Measurements from ENCODE around the gene TOP3B. TPM values are rescaled to one million over a fixed set of nuclear protein-coding genes. Genes with fewer than 3 reads are reported as not detected.

TOP3B gene
- total RNA-seq, 1 experiment from 2014 or later: 68.6 TPM

GRCh38 chr22:21964918-21965484 is 17.6 kb downstream of the TOP3B start:
- CTCF ChIA-PET: interaction anchor here (2.1 kb wide), 1 partner anchor 12 kb away, joined by 8 read pairs; the partner anchor contains the start of gene PPM1F

GRCh38 chr22:21964234-21964633 is 18.4 kb downstream of the TOP3B start:
- Mint-ChIP-seq H3K27me3 (ENCODE audit: low read depth) (no peaks in the 10 kb centered on the region), H3K36me3 (peaks cover 61% of the 10 kb centered on the region), H3K4me3 (no peak overlapping the region), H3K27ac (no peak overlapping the region), H3K9me3 (no peaks in the 10 kb centered on the region), H3K4me1 (no peaks in the 10 kb centered on the region)
- ATAC-seq (no peak), DNase-seq (ENCODE audit: low spot score) (no peak)
- ChIA-PET POLR2A (no interaction called here), CTCF (no interaction called here)
- no peak for TF ChIP-seq ATF2 (CRISPR knock-in tag; IDR thresholded peaks at IDR 0.05; ENCODE audit: borderline replicate concordance, low read depth)
- TF ChIP-seq NFATC4 (CRISPR knock-in tag; IDR thresholded peaks at IDR 0.05): no peak
- no peak for TF ChIP-seq ERG (CRISPR knock-in tag; IDR thresholded peaks at IDR 0.05)
- TF ChIP-seq HMGXB4 (CRISPR knock-in tag; IDR thresholded peaks at IDR 0.05): no peak
- TF ChIP-seq NR3C1 (CRISPR knock-in tag; conservative IDR thresholded peaks at IDR 0.05; ENCODE audit: low read depth): no peak
- no peak for TF ChIP-seq CREB1 (CRISPR knock-in tag; IDR thresholded peaks at IDR 0.05)
- TF ChIP-seq ZNF396 (CRISPR knock-in tag; IDR thresholded peaks at IDR 0.05; ENCODE audit: borderline replicate concordance): no peak
- no peak for TF ChIP-seq AR (CRISPR knock-in tag; IDR thresholded peaks at IDR 0.05)
- TF ChIP-seq ZNF423 (CRISPR knock-in tag; IDR thresholded peaks at IDR 0.05): no peak
- TF ChIP-seq ZNF512 (CRISPR knock-in tag; IDR thresholded peaks at IDR 0.05; ENCODE audit: borderline replicate concordance): no peak

More at GRCh38 chr22:21964918-21965484, 17.6 kb downstream of the TOP3B start:
- Mint-ChIP-seq H3K9me3 (no peaks in the 10 kb centered on the region), H3K4me1 (no peaks in the 10 kb centered on the region), H3K27ac (no peak overlapping the region), H3K4me3 (no peak overlapping the region), H3K36me3 (peaks cover 61% of the 10 kb centered on the region), H3K27me3 (ENCODE audit: low read depth) (no peaks in the 10 kb centered on the region)
- ATAC-seq (no peak), DNase-seq (ENCODE audit: low spot score) (no peak)
- TF ChIP-seq E2F1 (CRISPR knock-in tag; IDR thresholded peaks at IDR 0.05) (no peak), EMX1 (CRISPR knock-in tag; IDR thresholded peaks at IDR 0.05) (no peak), NR1H2 (CRISPR knock-in tag; IDR thresholded peaks at IDR 0.05) (no peak), SMAD3 (CRISPR knock-in tag; IDR thresholded peaks at IDR 0.05; ENCODE audit: borderline replicate concordance) (no peak), PRRX2 (CRISPR knock-in tag; IDR thresholded peaks at IDR 0.05) (no peak), ETV6 (CRISPR knock-in tag; IDR thresholded peaks at IDR 0.05) (no peak), NFYB (CRISPR knock-in tag; conservative IDR thresholded peaks at IDR 0.05; ENCODE audit: low read depth) (no peak), CTCF (IDR thresholded peaks at IDR 0.05) (no peak), GRHL2 (CRISPR knock-in tag; IDR thresholded peaks at IDR 0.05; ENCODE audit: insufficient replicate concordance, severe bottlenecking) (no peak)
- POLR2A ChIA-PET: no interaction called here
